HG03457 (cell line): ENCODE results near the gene RPS6KA5.
"Not testable (repeated sequence)": the region's sequence is repeated elsewhere in the genome, so short reads cannot be mapped to it uniquely, and the experiment has no call there.

Experiments used
- ATAC-seq: cut with Tn5 transposase; IDR thresholded peaks from one replicate; pipeline ENCODE4 v1.9.1; 2021; ENCODE audit warnings: moderate number of reproducible peaks; ENCODE audit not compliant: unreplicated experiment

Gene RPS6KA5

GRCh38 chr14:90990141-90990540 is 70.3 kb downstream of the RPS6KA5 start:
- ATAC-seq: no peak

DNA sequence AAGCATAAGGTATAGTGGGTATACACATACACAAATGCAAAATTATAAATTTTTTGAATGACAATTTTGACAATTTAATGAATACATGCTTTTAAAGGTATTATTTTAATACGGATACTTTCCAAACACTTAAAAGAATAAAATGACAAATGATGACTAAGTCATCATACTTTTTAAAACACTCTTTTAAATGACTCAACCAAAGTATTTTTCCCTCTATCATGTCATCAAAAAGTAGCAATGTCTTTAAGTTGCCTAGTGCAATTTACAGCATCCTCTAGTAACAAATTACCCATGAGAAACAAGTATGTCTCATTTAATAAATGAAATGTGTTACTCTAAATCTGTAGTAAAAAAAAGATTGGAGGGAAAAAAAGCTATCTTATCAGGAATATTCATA is 73.3 kb downstream of the RPS6KA5 start:
- no peak for ATAC-seq

- no peak for ATAC-seq
Observed at GRCh38 chr14:90986510-90986909, 73.9 kb downstream of the RPS6KA5 start.

- no peak for ATAC-seq
Observed at GRCh38 chr14:90985601-90986242, 74.7 kb downstream of the RPS6KA5 start.

DNA sequence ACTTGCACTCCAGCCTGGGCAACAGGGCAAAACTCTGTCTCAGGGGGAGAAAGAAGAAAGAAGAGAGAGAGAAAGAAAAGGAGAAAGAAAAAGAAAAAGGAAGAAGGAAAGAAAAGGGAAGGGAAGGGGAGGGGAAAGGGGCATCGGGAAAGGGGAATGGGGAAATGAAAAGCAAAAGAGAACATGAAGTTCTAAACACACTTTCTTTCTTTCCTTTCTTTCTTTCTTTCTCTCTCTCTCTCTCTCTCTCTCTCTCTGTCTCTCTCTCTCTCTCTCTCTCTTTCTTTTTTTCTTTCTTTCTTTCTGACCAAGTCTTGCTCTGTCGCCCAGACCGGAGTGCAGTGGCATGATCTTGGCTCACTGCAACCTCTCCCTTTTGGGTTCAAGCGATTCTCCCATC is 76.9 kb downstream of the RPS6KA5 start:
- ATAC-seq: no peak

DNA sequence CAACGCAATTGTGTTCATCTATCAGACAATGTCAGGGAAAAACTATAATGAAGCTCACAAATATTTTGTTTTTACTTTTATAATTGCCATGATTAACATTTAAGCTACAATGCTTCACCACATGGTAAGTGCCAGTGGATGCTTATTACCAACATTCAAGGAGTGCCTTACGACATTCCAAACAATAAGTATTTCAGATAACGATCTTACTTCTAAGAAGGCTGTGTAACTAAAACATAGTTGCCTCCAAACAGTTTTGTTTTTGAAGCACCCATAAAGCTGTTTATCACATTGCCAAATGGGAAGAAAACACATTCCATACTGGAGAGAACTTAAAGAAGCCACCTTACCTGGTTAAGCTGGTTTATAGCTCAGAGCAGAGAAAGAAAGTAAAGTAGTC is 78.8 kb downstream of the RPS6KA5 start:
- ATAC-seq: no peak

DNA sequence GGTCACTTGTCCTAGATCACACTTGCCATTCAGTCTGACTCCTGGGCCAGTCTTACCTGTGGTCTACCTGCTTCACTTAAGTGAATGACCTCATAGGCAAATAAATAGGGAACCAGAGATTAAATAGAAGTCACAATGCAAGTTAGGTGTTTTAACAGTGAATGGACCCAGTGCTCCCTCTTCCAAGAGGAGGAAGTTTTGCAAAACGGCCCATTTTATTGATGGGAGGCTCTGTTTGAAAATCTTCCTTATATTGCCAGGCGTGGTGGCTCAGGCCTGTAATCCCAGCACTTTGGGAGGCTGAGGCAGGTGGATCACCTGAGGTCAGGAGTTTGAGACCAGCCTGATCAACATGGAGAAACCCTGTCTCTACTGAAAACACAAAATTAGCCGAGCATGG is 79.8 kb downstream of the RPS6KA5 start:
- ATAC-seq: not testable (repeated sequence)

DNA sequence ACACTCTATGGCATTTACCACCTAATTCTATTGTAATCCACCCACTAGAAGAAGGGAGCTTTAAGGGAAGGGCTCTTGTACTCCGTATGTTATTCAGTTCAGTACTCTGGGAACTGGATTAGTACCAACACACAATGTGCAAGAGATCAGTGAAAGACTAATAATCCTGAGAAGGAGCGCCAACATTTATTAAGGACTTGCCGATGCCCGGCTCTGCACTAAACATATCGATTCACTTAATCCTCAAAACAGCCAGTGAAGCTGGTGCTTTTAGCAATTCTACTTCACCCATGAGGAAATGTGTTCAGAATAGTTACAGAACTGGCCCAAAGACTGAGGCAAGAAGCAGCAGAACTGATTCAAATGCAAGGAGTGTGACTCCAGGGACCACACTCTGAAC is 80.9 kb downstream of the RPS6KA5 start:
- no peak for ATAC-seq

GRCh38 chr14:90976101-90976500 is 84.3 kb downstream of the RPS6KA5 start:
- ATAC-seq: no peak

DNA sequence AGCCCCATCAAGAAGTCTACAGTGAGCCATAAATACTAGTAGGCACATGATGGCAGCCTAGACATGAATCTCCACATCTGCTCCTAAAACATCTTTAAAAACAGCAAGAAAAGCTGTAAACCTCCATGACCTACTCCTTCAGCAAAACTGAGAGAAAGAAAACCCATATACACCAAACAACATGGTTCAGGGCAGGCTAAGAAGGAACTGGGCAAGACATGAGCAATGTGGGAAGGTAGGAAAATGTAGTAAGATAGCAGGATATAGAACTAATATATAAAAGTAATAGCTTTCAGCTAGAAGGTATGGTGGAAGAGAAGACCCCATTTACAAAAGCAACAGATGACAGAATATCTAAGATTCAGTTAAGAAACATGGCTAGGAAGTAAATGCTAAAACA is 88.8 kb downstream of the RPS6KA5 start:
- no peak for ATAC-seq

- ATAC-seq: no peak
Observed at GRCh38 chr14:90970167-90970600, 90.3 kb downstream of the RPS6KA5 start.

GRCh38 chr14:90969531-90970166 is 90.8 kb downstream of the RPS6KA5 start:
- ATAC-seq: no peak

GRCh38 chr14:90968025-90968424 is 92.4 kb downstream of the RPS6KA5 start:
- ATAC-seq: no peak

- ATAC-seq: no peak
Observed at GRCh38 chr14:90966493-90966892, 93.9 kb downstream of the RPS6KA5 start.

DNA sequence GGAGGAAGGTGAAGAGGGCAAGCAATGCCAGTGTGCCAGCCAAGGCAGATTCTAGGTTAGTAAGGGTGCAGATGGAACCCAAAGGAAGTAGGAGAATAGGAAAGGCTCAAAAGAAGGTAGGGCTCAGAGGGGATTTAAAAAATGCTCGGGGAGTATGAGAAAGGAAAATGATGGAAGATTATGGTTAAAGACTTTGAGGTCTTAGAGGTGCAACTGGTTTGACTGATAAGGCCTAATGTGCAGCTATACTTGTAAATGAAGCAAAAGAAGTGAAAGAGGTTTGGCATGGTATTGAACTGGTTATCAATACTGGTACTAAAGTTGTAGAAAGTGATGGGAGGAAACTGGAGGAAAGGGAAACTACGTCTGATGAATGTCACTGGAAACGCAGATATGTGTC is 94.7 kb downstream of the RPS6KA5 start:
- ATAC-seq: no peak

DNA sequence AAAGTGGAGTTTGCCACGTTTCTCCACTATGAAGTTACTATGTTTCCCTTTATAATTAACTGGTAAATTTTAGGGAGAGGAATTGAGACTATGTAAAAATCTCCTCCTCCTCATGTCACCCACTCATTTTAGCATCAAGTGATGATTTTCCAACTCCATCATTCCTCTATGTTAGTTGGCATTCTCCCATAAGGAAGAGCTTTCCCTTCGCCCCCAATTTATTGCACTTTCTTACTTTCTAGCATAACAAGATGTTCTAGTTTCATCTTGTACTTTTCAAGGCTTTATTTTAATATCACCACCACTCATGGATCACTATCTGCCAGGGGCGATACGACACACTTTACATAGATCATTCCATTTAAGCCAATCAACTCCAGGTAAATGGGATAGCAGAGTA is 97.1 kb downstream of the RPS6KA5 start:
- no peak for ATAC-seq

DNA sequence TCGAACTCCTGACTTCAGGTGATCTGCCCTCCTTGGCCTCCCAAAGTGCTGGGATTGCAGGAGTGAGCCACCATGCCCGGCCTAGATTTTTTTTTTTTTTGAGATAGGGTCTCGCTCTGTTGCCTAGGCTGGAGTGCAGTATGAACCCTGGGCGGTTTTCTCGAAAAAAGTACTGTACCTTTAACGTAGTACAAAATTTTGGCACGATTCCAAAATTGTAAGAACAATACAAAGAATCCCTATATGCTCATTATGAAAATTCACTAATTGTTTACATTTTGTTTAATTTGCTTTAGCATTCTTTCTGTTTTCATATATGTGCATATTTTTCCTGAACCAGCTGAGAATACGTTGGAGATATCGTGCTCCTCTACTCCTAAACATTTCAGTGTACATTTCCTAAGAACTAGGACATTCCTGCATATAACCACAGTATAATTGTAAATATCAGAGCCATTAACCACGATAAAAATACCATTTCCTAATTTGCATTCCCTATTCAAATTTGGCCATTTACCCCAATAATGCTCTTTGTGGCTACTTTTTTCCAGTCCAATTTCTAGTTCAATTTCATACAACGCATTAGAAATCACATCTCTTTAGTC is 97.8 kb downstream of the RPS6KA5 start:
- no peak for ATAC-seq

- ATAC-seq: no peak
Observed at GRCh38 chr14:90960818-90961217, 99.6 kb downstream of the RPS6KA5 start.

- ATAC-seq: no peak
Observed at GRCh38 chr14:90959344-90959743, 101.1 kb downstream of the RPS6KA5 start.

GRCh38 chr14:90956273-90956672 is 104.2 kb downstream of the RPS6KA5 start:
- ATAC-seq: no peak

DNA sequence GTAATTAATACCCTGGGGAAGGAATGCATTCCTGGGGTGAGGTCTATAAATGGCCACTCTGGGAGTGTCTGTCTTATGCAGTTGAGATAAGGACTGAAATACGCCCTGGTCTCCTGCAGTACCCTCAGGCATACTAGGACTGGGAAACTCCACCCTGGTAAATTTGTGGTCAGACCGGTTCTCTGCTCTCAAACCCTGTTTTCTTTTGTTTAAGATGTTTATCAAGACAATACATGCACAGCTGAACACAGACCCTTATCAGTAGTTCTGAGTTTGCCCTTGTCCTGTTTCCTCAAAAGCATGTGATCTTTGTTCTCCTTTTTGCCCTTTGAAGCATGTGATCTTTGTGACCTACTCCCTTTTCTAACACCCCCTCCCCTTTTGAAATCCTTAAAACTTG is 106.8 kb downstream of the RPS6KA5 start:
- ATAC-seq: not testable (repeated sequence)

DNA sequence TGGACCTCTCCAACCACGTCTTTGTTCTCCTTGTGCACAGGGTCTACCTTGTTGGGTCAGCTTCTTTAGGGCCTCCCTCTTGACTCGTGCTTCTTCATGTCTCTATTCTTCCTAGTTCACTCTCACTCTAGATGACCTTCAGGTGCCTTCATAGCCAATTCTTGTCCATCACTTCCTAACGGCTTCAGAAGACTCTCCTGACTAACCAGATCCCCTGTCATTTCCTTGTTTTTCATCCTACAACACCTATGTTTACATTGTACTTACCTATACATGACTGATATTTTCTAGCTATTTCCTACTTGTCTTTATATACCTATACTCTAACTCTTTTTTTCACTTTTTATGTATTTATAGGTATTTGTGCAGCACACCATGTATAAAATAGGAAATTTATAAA is 117.1 kb downstream of the RPS6KA5 start:
- ATAC-seq: no peak
